ENCODE results near the gene RNF121. TPM values are rescaled to one million over a fixed set of nuclear protein-coding genes. Genes with fewer than 3 reads are reported as not detected.
"Not testable (repeated sequence)": the region's sequence is repeated elsewhere in the genome, so short reads cannot be mapped to it uniquely, and the experiment has no call there.

Gene RNF121
- total RNA-seq: 10 to 100 TPM; 28.7 to 29.5 TPM

GRCh38 chr11:71928737-71929443 is at the start of gene RNF121:
RNF121 (plus strand) TSS chr11:71929046; CDS start chr11:71929062, 16 bp downstream.
- Mint-ChIP-seq H3K4me1 (peaks cover 50% of the 10 kb centered on the region), H3K36me3 (ENCODE audit: low read depth) (peaks cover 24% of the 10 kb centered on the region), H3K27ac (peak within 1 kb of the TSS; percentile 100), H3K4me3 (peak within 1 kb of the TSS; percentile 96), H3K27me3 (no peaks in the 10 kb centered on the region), H3K9me3 (ENCODE audit: low read depth) (no peaks in the 10 kb centered on the region)
- peak; percentile 87 for ATAC-seq
- peak; percentile 99 for DNase-seq
- CTCF ChIA-PET: interaction anchor here (0.6 to 2.0 kb wide), 10 partner anchors 9 to 502 kb away, joined by 3 to 11 read pairs (median 3); no protein-coding TSS in a partner anchor
- POLR2A ChIA-PET: interaction anchor here (0.6 to 0.9 kb wide), 4 partner anchors 15 to 183 kb away, joined by 3 to 4 read pairs (median 3); partner anchors contain the start of gene ANAPC15
- intact Hi-C loops (cut with DNase I, micrococcal nuclease): loop anchor here (1.0 to 5.0 kb wide), 12 partner anchors 34 to 885 kb away; partner anchors contain the start of genes ANAPC15 (in 2 of the 2), LAMTOR1 (in 2 of the 2), ATG16L2 (in 1 of the 2) and CLPB (in 1 of the 2)

GRCh38 chr11:71885806-71886205 is 43.0 kb upstream of the RNF121 start:
- H3K4me1 Mint-ChIP-seq; H3K27me3 Mint-ChIP-seq; POLR2A ChIA-PET; H3K4me3 Mint-ChIP-seq; ATAC-seq; H3K27ac Mint-ChIP-seq; H3K9me3 Mint-ChIP-seq (ENCODE audit: low read depth); DNase-seq; intact Hi-C loops (cut with DNase I, micrococcal nuclease); CTCF ChIA-PET: not testable (repeated sequence)
- peaks cover 13% of the 10 kb centered on the region for H3K36me3 Mint-ChIP-seq (ENCODE audit: low read depth)

GRCh38 chr11:71888335-71889010 is 40.4 kb upstream of the RNF121 start:
- H3K4me1 Mint-ChIP-seq; H3K27me3 Mint-ChIP-seq; H3K36me3 Mint-ChIP-seq (ENCODE audit: low read depth); ATAC-seq; DNase-seq; intact Hi-C loops (cut with DNase I, micrococcal nuclease); H3K9me3 Mint-ChIP-seq (ENCODE audit: low read depth); H3K4me3 Mint-ChIP-seq; POLR2A ChIA-PET; H3K27ac Mint-ChIP-seq; CTCF ChIA-PET: not testable (repeated sequence)

DNA sequence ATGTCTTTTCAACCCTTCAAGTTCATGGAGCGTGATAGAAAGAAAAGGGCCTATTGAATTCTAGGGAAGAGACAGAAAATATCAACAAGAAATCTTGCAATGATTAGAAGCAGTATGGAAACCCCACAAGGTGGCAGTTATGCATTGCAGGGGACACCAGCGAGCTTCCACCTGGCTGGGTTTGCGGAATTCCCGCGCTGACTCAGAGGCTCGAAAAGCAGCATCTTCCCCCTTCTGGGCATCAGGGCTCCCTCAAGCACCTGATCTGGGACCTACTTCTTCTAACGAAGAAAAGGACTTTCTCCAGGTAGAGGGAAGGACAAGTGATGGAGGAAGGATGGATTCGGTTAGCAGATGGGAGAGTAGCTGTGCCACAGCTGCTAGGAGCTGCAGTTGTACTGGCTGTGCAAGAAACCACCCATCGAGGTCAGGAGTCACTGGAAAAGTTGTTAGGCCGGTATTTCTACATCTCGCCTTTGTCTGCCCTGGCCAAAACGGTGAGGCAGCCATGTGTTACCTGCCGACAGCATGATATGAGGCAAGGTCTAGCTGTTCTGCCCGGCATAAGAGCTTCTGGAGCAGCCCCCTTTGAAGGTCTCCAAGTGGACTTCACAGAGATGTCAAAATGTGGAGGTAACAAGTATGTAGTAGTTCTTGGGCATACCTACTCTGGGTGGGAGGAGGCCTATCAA is 39.5 kb upstream of the RNF121 start:
- not testable (repeated sequence) for H3K27ac Mint-ChIP-seq, H3K4me3 Mint-ChIP-seq

GRCh38 chr11:71895961-71896360 is 32.9 kb upstream of the RNF121 start:
- Mint-ChIP-seq H3K9me3 (ENCODE audit: low read depth) (no peaks in the 10 kb centered on the region), H3K27me3 (no peaks in the 10 kb centered on the region), H3K36me3 (ENCODE audit: low read depth) (peaks cover 31% of the 10 kb centered on the region), H3K27ac (no peak overlapping the region), H3K4me3 (no peak overlapping the region), H3K4me1 (no peaks in the 10 kb centered on the region)
- intact Hi-C loops (cut with DNase I, micrococcal nuclease): no loop called here
- CTCF ChIA-PET: no interaction called here
- POLR2A ChIA-PET: no interaction called here
- DNase-seq (no peak), ATAC-seq (no peak)

More for the DNA sequence above, 39.5 kb upstream of the RNF121 start:
- H3K36me3 Mint-ChIP-seq (ENCODE audit: low read depth); DNase-seq; H3K27me3 Mint-ChIP-seq; POLR2A ChIA-PET; CTCF ChIA-PET; intact Hi-C loops (cut with DNase I, micrococcal nuclease); H3K4me1 Mint-ChIP-seq; ATAC-seq; H3K9me3 Mint-ChIP-seq (ENCODE audit: low read depth): not testable (repeated sequence)

DNA sequence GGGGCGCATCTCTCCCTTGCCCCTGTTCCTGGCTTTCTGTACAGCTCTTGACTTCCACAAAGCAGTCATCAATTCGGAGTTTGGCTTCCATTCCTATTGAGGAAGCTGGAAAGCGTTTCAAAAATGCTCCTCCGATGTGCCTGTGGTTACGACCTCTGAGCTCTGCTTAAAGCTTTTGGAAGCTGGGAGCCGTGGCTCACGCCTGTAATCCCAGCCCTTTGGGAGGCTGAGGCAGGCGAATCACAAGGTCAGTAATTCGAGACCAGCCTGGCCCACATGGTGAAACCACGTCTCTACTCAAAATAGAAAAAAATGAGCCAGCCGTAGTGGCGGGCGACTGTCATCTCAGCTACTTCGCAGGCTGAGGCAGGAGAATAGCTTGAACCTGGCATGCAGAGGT is 27.7 kb upstream of the RNF121 start:
- DNase-seq; intact Hi-C loops (cut with DNase I, micrococcal nuclease); H3K27ac Mint-ChIP-seq; H3K9me3 Mint-ChIP-seq (ENCODE audit: low read depth); ATAC-seq; H3K4me1 Mint-ChIP-seq; POLR2A ChIA-PET; CTCF ChIA-PET; H3K27me3 Mint-ChIP-seq; H3K4me3 Mint-ChIP-seq: not testable (repeated sequence)
- peaks cover 34% of the 10 kb centered on the region for H3K36me3 Mint-ChIP-seq (ENCODE audit: low read depth)

DNA sequence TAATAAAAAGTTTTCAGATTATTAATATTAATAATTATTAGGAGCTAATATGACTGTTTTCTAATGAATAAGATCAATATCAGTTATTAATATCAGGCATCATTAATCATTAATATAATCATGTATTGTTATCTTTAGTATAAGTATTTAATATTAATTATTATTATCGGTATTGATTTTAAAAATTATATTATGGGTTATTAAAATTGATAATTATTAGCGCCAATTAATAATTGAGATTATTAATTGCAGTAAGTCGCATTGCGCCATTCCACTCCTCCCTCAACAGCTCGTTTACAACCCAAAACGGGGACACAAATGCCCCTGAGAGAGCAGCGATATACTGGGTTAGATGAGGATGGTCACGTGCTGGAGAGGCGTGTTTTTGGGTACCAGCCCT is 20.6 kb upstream of the RNF121 start:
- no peaks in the 10 kb centered on the region for H3K27me3 Mint-ChIP-seq
- H3K27ac Mint-ChIP-seq: no peak overlapping the region
- ChIA-PET CTCF (interaction anchor here (0.6 to 0.7 kb wide), 2 partner anchors 186 to 235 kb away, joined by 3 read pairs; no protein-coding TSS in a partner anchor), POLR2A (no interaction called here)
- peaks cover 12% of the 10 kb centered on the region for H3K4me1 Mint-ChIP-seq
- ATAC-seq (no peak), DNase-seq (no peak)
- H3K36me3 Mint-ChIP-seq (ENCODE audit: low read depth): peaks cover 44% of the 10 kb centered on the region
- no peaks in the 10 kb centered on the region for H3K9me3 Mint-ChIP-seq (ENCODE audit: low read depth)
- H3K4me3 Mint-ChIP-seq: no peak overlapping the region
- intact Hi-C loops (cut with DNase I, micrococcal nuclease): no loop called here

GRCh38 chr11:71910775-71911174 is 18.1 kb upstream of the RNF121 start:
- POLR2A ChIA-PET: not testable (repeated sequence)
- intact Hi-C loops (cut with DNase I, micrococcal nuclease): loop anchor here in 1 of 2 experiments (1.0 to 5.0 kb wide), 2 partner anchors 46 to 312 kb away; partner anchors contain the start of gene INPPL1

GRCh38 chr11:71911321-71911985 is 17.4 kb upstream of the RNF121 start:
- H3K9me3 Mint-ChIP-seq (ENCODE audit: low read depth); H3K27me3 Mint-ChIP-seq; POLR2A ChIA-PET; ATAC-seq; H3K4me3 Mint-ChIP-seq: not testable (repeated sequence)
- H3K36me3 Mint-ChIP-seq (ENCODE audit: low read depth): peaks cover 57% of the 10 kb centered on the region
- intact Hi-C loops (cut with DNase I, micrococcal nuclease): loop anchor here in 1 of 2 experiments (1.0 to 5.0 kb wide), 2 partner anchors 47 to 311 kb away; partner anchors contain the start of gene INPPL1
- peak; percentile 92 for DNase-seq
- peaks cover 18% of the 10 kb centered on the region for H3K4me1 Mint-ChIP-seq
- H3K27ac Mint-ChIP-seq: peak overlapping the region; percentile 74
- CTCF ChIA-PET: interaction anchor here (0.9 to 1.5 kb wide), 2 partner anchors 17 to 66 kb away, joined by 3 to 11 read pairs; partner anchors contain the start of genes RNF121 and XNDC1N

More at GRCh38 chr11:71910775-71911174, 18.1 kb upstream of the RNF121 start:
- not testable (repeated sequence) for H3K4me3 Mint-ChIP-seq; DNase-seq; ATAC-seq; H3K27me3 Mint-ChIP-seq; H3K9me3 Mint-ChIP-seq (ENCODE audit: low read depth)
- Mint-ChIP-seq H3K4me1 (peaks cover 18% of the 10 kb centered on the region), H3K36me3 (ENCODE audit: low read depth) (peaks cover 52% of the 10 kb centered on the region), H3K27ac (peak overlapping the region; percentile 74)
- CTCF ChIA-PET: interaction anchor here (1.5 kb wide), 1 partner anchor 18 kb away, joined by 11 read pairs; the partner anchor contains the start of genes RNF121 and XNDC1N

DNA sequence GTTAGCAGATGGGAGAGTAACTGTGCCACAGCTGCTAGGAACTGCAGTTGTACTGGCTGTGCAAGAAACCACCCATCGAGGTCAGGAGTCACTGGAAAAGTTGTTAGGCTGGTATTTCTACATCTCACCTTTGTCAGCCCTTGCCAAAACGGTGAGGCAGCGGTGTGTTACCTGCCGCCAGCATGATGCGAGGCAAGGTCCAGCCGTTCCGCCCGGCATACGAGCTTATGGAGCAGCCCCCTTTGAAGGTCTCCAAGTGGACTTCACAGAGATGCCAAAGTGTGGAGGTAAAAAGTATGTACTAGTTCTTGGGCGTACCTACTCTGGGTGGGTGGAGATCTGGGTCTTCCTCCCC is 16.9 kb upstream of the RNF121 start:
- H3K36me3 Mint-ChIP-seq (ENCODE audit: low read depth): peaks cover 59% of the 10 kb centered on the region
- H3K4me3 Mint-ChIP-seq; DNase-seq; ATAC-seq; POLR2A ChIA-PET; H3K9me3 Mint-ChIP-seq (ENCODE audit: low read depth); H3K27me3 Mint-ChIP-seq: not testable (repeated sequence)
- peak overlapping the region; percentile 74 for H3K27ac Mint-ChIP-seq
- CTCF ChIA-PET: interaction anchor here (0.9 to 1.5 kb wide), 2 partner anchors 17 to 66 kb away, joined by 3 to 11 read pairs; partner anchors contain the start of genes RNF121 and XNDC1N
- intact Hi-C loops (cut with DNase I, micrococcal nuclease): loop anchor here in 1 of 2 experiments (1.0 to 5.0 kb wide), 2 partner anchors 48 to 310 kb away; partner anchors contain the start of gene INPPL1
- peaks cover 18% of the 10 kb centered on the region for H3K4me1 Mint-ChIP-seq
